Raji (cell line): Measurements from ENCODE around the gene FSHR.

Source experiments
- POLR2A ChIP-seq: IDR thresholded peaks from 2 replicates; pipeline ENCODE4 v1.6.1; 2011; ENCODE audit warnings: low read depth, low read length, control low read depth; ENCODE audit not compliant: insufficient read depth

Gene FSHR

DNA sequence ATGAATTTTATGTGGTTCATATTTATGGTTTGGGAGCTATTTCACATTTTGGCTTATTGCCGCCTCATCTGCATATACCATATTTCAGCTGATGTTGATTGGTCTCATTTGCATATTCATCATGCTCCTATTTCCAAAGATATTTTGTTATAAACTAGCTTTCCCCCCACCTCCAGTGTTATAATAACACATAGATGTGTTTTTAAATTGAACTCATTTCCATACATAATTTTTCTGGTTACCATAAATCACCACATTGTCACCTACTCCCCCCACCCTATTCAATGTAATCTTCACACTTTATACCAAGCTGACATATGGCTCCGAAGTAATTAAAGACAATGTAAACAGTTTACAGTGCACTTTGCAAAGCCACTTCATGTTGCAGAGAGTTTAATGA lies 101.2 kb downstream of the FSHR start:
- no peak for TF ChIP-seq POLR2A

DNA sequence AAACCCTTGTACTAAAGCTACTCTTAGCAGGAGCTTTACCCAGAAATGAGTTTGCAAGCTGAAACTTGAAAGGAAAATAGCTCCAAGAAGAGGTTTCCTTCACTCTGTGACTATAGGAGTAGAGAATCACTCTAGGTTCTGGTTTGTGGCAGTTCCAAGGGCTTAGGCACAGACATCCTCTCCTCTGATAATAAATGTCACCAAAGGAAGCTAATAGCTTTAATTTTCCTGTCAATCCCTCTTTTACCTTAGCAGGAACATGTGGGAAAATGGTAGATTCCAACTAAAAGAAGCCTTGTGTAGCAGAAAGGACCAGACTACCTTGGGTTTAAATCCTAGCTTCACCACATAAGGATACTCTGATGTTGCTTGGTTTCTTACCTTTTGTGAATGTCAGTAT lies 104.0 kb downstream of the FSHR start:
- no peak for TF ChIP-seq POLR2A

DNA sequence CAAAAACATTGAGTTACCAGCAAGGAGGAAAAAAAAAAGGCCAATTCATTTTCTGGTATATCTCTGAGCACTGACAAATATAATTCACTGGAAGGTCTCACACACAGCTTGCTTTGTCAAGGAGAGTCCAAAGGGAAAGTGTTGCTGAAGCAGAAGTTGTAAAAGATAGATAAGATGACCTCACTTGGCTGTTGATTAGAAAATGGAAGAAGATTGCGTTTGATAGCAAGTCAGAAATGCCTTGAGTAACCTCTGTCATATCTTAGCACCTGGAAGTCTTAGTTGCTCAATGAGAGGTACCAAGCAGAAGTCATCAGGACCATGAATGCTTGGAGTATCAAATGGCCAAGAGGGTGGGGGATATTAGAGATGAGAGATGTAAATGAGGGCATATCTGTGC lies 105.2 kb downstream of the FSHR start:
- TF ChIP-seq POLR2A, result no peak

DNA sequence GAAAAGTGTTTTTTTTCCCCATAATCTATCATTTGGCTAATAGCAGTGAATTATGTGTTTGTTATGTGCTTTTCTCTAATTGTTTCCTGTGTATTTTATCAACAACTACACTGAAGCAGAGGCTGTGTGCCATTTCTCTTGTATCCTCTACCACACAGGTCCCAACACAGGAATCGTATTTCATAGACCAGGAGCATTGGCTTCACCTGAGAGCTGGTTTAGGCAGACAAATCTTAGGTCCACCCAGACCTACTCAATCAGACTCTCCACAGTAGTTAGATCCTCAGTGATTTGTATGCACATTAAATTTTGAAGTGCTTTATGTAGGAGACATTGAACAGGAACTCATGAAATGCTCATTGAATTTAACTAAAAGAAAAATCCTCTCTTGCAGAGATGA lies 109.2 kb downstream of the FSHR start:
- no peak for TF ChIP-seq POLR2A

DNA sequence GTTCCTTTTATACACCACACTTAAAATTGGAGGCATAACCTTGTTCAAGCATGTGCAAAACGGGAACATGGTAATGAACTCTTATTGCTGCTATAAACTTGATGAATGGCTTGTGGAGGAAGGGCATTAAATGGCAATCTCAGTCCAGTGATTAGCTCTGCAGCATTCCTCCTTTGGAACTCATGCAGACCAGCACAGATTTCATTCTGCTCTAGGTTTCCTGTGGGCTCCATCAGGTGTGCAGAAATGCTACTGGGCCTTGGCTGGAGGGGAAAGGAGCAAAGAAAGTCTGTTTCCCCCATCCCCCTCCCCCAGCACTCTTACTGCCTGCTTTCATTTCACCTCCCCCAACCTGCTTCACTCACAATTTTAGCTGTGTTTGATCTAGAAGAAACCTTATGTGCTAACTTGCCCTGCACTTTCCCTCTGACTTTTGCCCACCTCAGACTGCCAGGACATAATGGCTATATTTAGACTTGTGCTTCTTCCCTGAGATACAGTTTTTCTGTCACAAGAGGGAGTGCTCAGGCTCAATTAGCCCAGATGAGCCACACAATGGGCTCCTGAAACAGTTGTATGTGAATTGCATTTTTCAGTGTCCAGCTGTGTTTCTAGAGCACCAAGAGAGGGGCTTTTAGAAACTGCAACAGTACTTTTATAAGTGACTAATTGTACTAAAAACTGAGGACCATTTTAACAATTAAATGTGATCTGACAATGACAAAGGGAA lies 109.8 kb downstream of the FSHR start:
- no peak for TF ChIP-seq POLR2A

DNA sequence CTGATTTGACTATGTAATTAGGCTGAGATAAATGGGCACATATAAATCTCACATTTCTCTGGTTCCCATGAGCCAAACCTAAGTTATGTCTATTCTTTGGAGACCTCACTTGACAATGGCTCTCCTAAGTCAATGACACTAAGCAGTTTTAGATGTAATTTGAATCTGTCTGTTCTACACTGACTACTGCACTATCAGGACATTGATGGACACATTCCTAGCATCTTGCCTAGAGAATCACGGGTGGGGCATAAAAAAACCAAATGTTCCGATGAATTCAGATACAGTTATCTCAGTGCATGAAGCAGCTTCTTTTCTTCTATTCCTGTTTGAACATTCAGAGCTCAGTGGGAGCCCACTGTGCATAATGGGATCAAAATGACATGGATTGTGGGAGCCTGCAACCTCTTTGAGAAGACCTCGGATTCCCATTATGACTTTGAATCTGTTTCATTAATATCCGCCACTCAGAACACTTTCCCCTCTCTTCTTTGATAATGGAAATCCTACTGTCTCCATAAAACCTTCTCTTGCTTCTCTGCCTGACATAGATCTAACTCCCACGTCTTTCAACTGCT lies 110.8 kb downstream of the FSHR start:
- TF ChIP-seq POLR2A, result no peak

DNA sequence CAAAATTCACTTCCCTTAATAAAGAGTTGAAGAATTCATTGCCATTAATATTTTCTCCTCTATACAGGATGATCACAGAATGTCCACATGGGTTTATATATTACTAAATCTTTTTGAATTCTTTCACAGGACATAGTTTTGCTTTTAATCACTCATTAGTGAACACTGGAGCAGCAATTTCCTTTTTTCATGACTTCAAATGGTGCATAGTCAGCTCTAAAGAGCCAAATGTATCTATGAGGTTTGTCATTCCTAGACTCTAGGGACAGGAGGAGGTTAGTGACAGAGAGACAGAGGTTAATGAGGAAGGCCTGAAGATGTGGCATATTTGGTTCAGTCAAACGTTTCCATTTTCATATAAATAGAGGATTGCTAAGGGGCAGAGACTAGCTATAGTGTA lies 111.8 kb downstream of the FSHR start:
- no peak for TF ChIP-seq POLR2A

DNA sequence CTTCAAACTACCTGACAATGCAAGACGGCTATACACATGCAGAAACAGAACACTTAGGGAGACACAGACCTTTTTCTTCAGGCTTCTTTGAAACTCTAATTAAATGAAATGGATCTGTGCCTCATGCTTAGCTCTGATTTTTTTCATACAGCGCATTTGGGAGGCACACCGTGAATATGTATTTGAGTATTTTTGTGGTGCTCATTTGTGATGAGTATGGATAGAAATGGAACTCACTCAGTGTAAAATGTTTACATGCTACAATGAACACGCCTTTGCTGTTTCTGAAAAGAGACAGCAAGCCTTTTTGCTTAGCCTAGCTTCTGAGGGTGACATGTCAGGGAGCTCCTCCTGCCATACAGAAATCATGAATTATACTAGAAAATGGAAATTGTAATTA lies 113.3 kb downstream of the FSHR start:
- TF ChIP-seq POLR2A, result no peak

DNA sequence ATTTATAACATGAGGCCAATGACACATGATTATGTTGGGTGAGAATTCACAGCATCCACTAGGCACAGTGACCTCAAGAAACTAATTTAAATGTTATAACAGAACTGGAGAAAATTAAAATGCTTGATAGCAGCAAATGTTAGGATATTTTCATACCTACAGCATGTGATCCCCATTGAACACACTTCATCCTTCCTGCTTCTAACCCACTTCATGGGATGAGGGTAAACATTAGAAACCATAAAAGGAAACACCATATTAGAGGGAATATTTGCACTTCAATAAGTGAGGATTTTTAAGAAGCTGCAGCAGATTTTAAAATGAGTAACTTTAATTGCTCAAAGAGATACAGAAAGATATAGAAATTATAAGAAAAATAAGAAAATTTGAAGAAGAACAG lies 117.1 kb downstream of the FSHR start:
- TF ChIP-seq POLR2A, result no peak

DNA sequence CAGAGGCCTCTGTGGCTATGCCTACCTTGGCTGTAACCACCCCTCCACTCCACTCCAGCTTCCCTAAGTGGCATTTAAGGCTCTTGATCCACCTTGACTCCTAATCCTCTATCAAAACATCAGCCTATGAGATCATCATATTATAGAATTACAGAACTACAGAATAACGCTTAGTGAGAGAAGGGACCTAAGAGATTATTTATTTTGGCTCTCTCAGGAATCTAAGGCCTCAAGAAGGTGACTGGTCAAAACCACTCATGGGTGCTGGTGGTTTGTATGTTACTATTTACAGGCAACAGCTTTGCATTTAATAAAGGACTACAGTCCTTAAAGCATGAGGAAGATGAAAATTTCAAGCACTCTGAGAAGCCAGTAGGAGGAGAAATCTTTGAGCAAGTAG lies 118.8 kb downstream of the FSHR start:
- no peak for TF ChIP-seq POLR2A

DNA sequence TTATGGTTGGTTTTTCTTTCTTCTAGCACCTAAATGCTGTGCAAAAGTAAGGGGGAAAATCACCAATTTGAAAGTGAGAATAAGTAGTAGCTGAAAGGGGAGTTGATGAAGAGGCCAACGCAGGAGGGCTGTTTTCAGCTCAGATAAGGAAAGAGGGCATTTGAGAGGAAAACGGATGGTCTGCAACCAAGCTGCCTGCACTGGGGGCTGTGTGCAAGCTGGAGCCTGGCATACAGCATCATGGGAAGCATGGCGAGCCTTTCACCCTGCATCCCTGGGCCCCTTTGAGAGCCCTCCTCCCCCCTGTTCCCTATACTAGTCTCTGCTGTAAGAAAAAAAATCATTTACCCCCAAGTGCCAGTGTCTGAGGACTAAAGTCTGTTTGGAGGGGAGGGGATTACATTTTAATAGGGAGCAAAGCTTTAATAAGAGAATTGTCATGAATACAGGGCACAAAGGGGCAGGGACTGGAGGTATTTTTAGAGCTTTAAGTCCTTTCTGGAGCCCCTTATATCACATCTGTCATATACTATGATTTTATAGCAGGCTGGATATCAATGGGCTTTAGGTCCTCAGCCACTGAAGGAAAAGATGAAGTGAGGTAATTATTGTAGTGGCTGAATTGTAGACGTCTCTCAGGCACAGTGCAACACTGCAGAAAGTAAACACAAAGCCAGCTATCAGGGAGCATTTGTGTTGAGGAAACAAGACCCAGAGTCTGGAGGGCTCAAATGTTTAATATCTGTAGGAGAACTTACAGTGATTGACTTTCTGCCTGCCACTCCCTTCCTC lies 120.7 kb downstream of the FSHR start:
- TF ChIP-seq POLR2A, result no peak

DNA sequence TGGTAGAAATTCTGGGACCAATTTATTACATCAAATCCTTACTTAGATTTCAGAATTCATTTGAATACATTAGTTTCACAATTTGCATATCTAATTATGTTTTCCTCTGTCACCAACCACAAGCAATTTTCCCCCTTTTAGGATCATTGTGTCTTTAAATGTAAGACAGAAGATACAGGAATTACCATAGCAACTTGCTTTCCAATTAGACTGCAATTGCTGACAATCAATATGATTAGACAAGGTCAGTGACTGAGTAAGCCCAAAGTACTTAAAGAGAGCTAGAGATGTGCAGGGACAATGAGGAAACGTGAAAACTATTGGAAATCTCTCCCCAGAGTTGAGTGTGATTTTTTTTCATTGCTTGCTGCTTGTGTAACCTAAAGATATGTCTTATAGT lies 121.4 kb downstream of the FSHR start:
- TF ChIP-seq POLR2A, result no peak

DNA sequence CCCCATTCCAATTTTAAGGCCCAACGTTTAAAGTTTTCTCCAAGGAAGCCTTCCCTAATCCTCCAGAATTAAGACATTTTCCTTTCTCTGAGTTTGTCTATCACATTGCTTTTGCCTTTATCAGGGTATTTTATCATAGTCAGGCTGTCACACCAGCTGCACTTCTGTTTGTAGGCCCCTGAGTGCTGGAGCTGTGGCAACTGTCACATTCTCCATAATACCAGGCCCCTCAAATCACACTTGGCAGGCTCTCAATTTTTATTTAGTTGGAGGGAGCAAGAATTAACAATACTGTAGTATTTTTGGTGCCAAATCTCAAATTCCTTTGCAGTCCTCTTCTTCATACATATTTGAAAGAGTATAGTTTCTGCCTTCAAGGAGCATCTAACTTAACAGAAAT lies 122.2 kb downstream of the FSHR start:
- no peak for TF ChIP-seq POLR2A

DNA sequence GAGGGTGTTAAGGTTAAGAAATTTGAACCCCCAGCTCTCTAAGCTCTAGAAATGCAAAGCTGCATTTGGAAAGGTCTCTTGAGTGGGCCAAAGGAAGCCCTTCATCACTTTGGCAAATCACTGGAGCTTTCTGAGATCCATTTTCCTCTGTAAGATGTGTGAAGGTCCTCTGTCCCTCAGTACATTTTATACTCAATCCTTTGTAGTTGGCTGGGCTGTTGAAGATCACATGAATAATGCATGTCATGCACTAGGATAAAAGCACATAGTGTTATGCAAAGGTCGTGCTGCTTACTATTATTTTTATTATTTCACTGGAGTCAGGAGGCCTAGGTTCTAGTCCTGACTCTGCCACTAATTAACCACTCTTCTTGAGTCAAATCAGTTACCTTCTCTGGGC lies 124.9 kb downstream of the FSHR start:
- no peak for TF ChIP-seq POLR2A

DNA sequence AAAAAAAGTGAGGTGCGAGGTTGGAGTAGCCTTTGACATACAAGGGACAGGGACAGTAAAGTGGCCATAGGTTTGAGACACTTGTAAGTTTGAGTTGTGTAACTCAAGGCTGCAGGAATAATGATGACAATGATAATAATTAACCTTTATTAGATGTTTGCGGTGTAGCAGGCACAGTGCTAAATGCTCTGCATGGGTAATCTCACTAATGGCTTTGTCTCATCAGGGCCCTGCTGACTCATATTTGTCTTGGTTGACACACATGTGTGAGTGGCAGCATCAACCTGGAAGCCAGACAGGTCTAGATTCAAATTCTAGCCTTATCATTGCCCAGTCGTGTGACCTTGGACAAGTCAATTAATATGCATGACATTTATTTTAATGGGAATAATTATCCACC lies 126.2 kb downstream of the FSHR start:
- TF ChIP-seq POLR2A, result no peak

DNA sequence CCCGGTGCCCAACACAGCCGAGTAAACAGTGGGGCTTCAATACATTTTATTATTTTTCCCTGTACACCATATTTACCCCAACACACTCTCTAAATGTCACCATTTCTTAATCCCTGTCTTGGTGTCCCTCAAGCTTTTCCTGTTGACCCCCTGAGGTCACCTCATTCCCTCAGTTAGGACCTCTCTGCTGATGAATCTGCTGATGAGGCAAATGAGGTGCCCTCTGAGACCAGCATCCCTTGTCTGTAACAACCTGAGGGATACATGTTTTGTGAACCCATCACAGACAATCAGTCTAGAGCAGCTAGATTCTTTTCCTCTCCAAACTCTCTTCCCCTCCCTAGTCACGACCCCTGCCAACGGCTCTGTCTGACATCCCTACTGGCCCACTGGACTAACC lies 127.6 kb downstream of the FSHR start:
- no peak for TF ChIP-seq POLR2A
